Kidney (tissue), 14 donors: Measurements from ENCODE around the gene APH1B. TPM values are rescaled to one million over a fixed set of nuclear protein-coding genes. Genes with fewer than 3 reads are reported as not detected.

Source experiments
- DNase-seq, 5 donors: peaks; one replicate each; pipeline ENCODE4 v3.0.0-alpha.2; 2013 to 2020
- FAIRE-seq: peaks from 2 replicates; lab custom pipeline; 2012; peaks lifted over from hg19 to GRCh38; lab: Jason Lieb, UNC
- H3K27ac ChIP-seq, 2 donors: one replicate each; pipeline ENCODE4 v1.7.0; 2013; ENCODE audit warnings: low read depth in 2 of 2, low read length in 2 of 2, inconsistent platforms in 1 of 2
- H3K27me3 ChIP-seq: one replicate; pipeline ENCODE4 v1.7.1; 2013; ENCODE audit warnings: low read length, inconsistent platforms; ENCODE audit not compliant: control insufficient read depth, insufficient read depth
- H3K36me3 ChIP-seq, 3 donors: one replicate each; pipeline versions ENCODE4 v1.7.0 to v1.7.1; 2013; ENCODE audit warnings: low read length in 3 of 3, control low read depth in 1 of 3, inconsistent platforms in 1 of 3; ENCODE audit not compliant: insufficient read depth in 3 of 3, control insufficient read depth in 2 of 3
- H3K4me1 ChIP-seq, 3 donors: one replicate each; pipeline versions ENCODE4 v1.7.0 to v1.7.1; 2013; ENCODE audit warnings: low read length in 3 of 3, inconsistent platforms in 1 of 3, low read depth in 1 of 3; ENCODE audit not compliant: control insufficient read depth in 2 of 3, insufficient read depth in 2 of 3
- H3K4me3 ChIP-seq, 3 donors: one replicate each; pipeline versions ENCODE4 v1.7.0 to v1.8.1; 2013; ENCODE audit warnings: low read length in 3 of 3, control low read depth in 1 of 3, inconsistent platforms in 1 of 3
- H3K9ac ChIP-seq, 3 donors: one replicate each; pipeline versions ENCODE4 v1.7.0 to v1.7.1; 2013; ENCODE audit warnings: low read length in 3 of 3, control low read depth in 1 of 3, inconsistent platforms in 1 of 3
- H3K9me3 ChIP-seq, 3 donors: one replicate each; pipeline versions ENCODE4 v1.7.0 to v1.7.1; 2013; ENCODE audit warnings: low read length in 3 of 3, control low read depth in 1 of 3, inconsistent platforms in 1 of 3; ENCODE audit not compliant: control insufficient read depth in 2 of 3, insufficient read depth in 1 of 3
- CTCF ChIP-seq: IDR thresholded peaks from 3 replicates; pipeline ENCODE4 v1.5.1; 2012; ENCODE audit warnings: mild to moderate bottlenecking, moderate library complexity, borderline replicate concordance; ENCODE audit not compliant: insufficient read depth; ENCODE audit errors: extremely low read depth
- intact Hi-C: fragments of 100-400 bp; cut with DNase I; formaldehyde crosslinking; loops from one replicate; pipeline ENCODE4 v1.11.1; 2022
- polyA plus RNA-seq: library from polyadenylated mRNA; stranded (reverse); fragments of 350-450 nt; fragmentation: Illumina TruSeq; extraction: RNeasy Lipid Tissue Mini Kit (QIAGEN cat#74804); gene quantifications from one replicate; pipeline ENCODE4 v1.2.3, GENCODE V29; 2014; ENCODE audit warnings: low read depth, low replicate concordance; ENCODE audit not compliant: insufficient read depth
- total RNA-seq: library from RNA; stranded (reverse); fragmentation: NEBNext Ultra II Directional; extraction: Animal tissue kit (Norgen Biotek cat#: 25700); gene quantifications from one replicate; pipeline ENCODE4 v1.2.1, GENCODE V29; 2021
- donor health status: control.
- donor health status: control.
- donor health status: control.
- donor health status: control.
- donor health status: control.
- donor health status: DM: yes; HTN: yes; CAD: no.
- donor health status: Normal renal cell carcinoma (clear cell type).

Gene APH1B
- total and polyA plus RNA-seq, 2 donors from 2014 or later: 12.3 to 22.4 TPM

GRCh38 chr15:63331456-63331855, 54.1 kb downstream of the APH1B start:
- FAIRE-seq (no peak), DNase-seq (no peak)
- intact Hi-C loops: no loop called here
- TF ChIP-seq CTCF: no peak
- no peaks in the 10 kb centered on the region for H3K4me1 ChIP-seq
- H3K4me3 ChIP-seq: no peak overlapping the region
- no peaks in the 10 kb centered on the region for H3K27me3 ChIP-seq
- H3K36me3 ChIP-seq: peaks cover 0 to 46% (median 5%) of the 10 kb centered on the region in 3 donors
- H3K9me3 ChIP-seq: no peaks in the 10 kb centered on the region
- H3K9ac ChIP-seq: peak overlapping the region in 1 of 3 donors; percentile 17
- no peak overlapping the region for H3K27ac ChIP-seq

- H3K4me1 ChIP-seq: no peaks in the 10 kb centered on the region
- DNase-seq (peak in 1 of 5 donors; percentile 40), FAIRE-seq (no peak)
- TF ChIP-seq CTCF: no peak
- H3K4me3 ChIP-seq: no peak overlapping the region
- H3K36me3 ChIP-seq: peaks cover 0 to 51% (median 5%) of the 10 kb centered on the region in 3 donors
- H3K9ac ChIP-seq: no peak overlapping the region
- H3K27ac ChIP-seq: no peak overlapping the region
- H3K27me3 ChIP-seq: no peaks in the 10 kb centered on the region
- intact Hi-C loops: no loop called here
- no peaks in the 10 kb centered on the region for H3K9me3 ChIP-seq
Observed at GRCh38 chr15:63332367-63333124, 55.1 kb downstream of the APH1B start.

- DNase-seq (no peak), FAIRE-seq (no peak)
- Histone ChIP-seq H3K27me3 (no peaks in the 10 kb centered on the region), H3K27ac (no peak overlapping the region), H3K4me3 (no peak overlapping the region), H3K9me3 (no peaks in the 10 kb centered on the region), H3K9ac (no peak overlapping the region), H3K4me1 (peaks cover 0 to 5% (median 0%) of the 10 kb centered on the region in 3 donors), H3K36me3 (peaks cover 0 to 64% (median 9%) of the 10 kb centered on the region in 3 donors)
- no peak for TF ChIP-seq CTCF
- intact Hi-C loops: no loop called here
Observed at GRCh38 chr15:63334821-63335220, 57.4 kb downstream of the APH1B start.
